ENCODE measurements around the gene POLR3H. TPM values are rescaled to one million over a fixed set of nuclear protein-coding genes. Genes with fewer than 3 reads are reported as not detected.

POLR3H gene
- polyA plus RNA-seq, 1 donor (not counting 4 experiments of a cell fraction or from before 2014, with no cell fraction given), result 44.7 TPM

GRCh38 chr22:41579297-41579996 lies 35.2 kb upstream of the POLR3H start:
- H3K4me1 ChIP-seq (ENCODE audit: control insufficient read depth, extremely low read depth, insufficient read depth, low read length), result no peaks in the 10 kb centered on the region
- FAIRE-seq, result no peak
- H2AFZ ChIP-seq (ENCODE audit: control insufficient read depth, low read length), result no peak overlapping the region

GRCh38 chr22:41578818-41579217 lies 34.5 kb upstream of the POLR3H start:
- no peaks in the 10 kb centered on the region for H3K79me2 ChIP-seq (ENCODE audit: control insufficient read depth, insufficient read depth, low read length)
- H3K4me1 ChIP-seq (ENCODE audit: control insufficient read depth, extremely low read depth, insufficient read depth, low read length), result no peaks in the 10 kb centered on the region
- peaks cover 29 to 36% of the 10 kb centered on the region in 2 experiments for H3K36me3 ChIP-seq (ENCODE audit: control insufficient read depth in 2 of 2, extremely low read depth in 1 of 2, insufficient read depth in 2 of 2, low read length in 2 of 2)
- no peaks in the 10 kb centered on the region for H3K9me1 ChIP-seq (ENCODE audit: control insufficient read depth, extremely low read depth, insufficient read depth, low read length)
- H3K27ac ChIP-seq (ENCODE audit: control insufficient read depth, insufficient read depth, low read length), result no peak overlapping the region
- DNase-seq (ENCODE audit: low read depth, low spot score), result no peak
- no peaks in the 10 kb centered on the region for H3K9me3 ChIP-seq (ENCODE audit: control insufficient read depth, low read depth, low read length)
- peaks cover 4% of the 10 kb centered on the region for H4K20me1 ChIP-seq (ENCODE audit: control insufficient read depth, extremely low read depth, insufficient read depth, low read length)
- no peak overlapping the region for H2AFZ ChIP-seq (ENCODE audit: control insufficient read depth, low read length)
- no peak overlapping the region for H3K9ac ChIP-seq (ENCODE audit: control insufficient read depth, extremely low read depth, insufficient read depth, low read length)
- no peaks in the 10 kb centered on the region for H3K27me3 ChIP-seq (ENCODE audit: control insufficient read depth, extremely low read depth, insufficient read depth, low read length)
- dilution Hi-C loops (cut with MboI; ENCODE audit: extremely low pct_ligation_motif_present, low sequenced_read_pairs), result no loop called here
- no peak for TF ChIP-seq EZH2 (IDR thresholded peaks at IDR 0.05; ENCODE audit: low read length)
- TF ChIP-seq, protein P1, sequence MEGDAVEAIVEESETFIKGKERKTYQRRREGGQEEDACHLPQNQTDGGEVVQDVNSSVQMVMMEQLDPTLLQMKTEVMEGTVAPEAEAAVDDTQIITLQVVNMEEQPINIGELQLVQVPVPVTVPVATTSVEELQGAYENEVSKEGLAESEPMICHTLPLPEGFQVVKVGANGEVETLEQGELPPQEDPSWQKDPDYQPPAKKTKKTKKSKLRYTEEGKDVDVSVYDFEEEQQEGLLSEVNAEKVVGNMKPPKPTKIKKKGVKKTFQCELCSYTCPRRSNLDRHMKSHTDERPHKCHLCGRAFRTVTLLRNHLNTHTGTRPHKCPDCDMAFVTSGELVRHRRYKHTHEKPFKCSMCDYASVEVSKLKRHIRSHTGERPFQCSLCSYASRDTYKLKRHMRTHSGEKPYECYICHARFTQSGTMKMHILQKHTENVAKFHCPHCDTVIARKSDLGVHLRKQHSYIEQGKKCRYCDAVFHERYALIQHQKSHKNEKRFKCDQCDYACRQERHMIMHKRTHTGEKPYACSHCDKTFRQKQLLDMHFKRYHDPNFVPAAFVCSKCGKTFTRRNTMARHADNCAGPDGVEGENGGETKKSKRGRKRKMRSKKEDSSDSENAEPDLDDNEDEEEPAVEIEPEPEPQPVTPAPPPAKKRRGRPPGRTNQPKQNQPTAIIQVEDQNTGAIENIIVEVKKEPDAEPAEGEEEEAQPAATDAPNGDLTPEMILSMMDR (optimal IDR thresholded peaks at IDR 0.05 in 1 of 3, IDR thresholded peaks at IDR 0.05 in 1 of 3, conservative IDR thresholded peaks at IDR 0.05 in 1 of 3; ENCODE audit: extremely low read depth in 1 of 3, insufficient read depth in 2 of 3, low read length in 3 of 3), result no peak
- FAIRE-seq, result no peak
- no peak overlapping the region for H3K4me2 ChIP-seq (ENCODE audit: control insufficient read depth, extremely low read depth, insufficient read depth, low read depth, low read length)
- no peak overlapping the region for H3K4me3 ChIP-seq (ENCODE audit: control insufficient read depth in 2 of 3, extremely low read depth in 1 of 3, insufficient read depth in 2 of 3, low read depth in 1 of 3, low read length in 3 of 3)

More at GRCh38 chr22:41579297-41579996, 35.2 kb upstream of the POLR3H start:
- Histone ChIP-seq H3K79me2 (ENCODE audit: control insufficient read depth, insufficient read depth, low read length) (no peaks in the 10 kb centered on the region), H4K20me1 (ENCODE audit: control insufficient read depth, extremely low read depth, insufficient read depth, low read length) (peaks cover 4% of the 10 kb centered on the region), H3K9ac (ENCODE audit: control insufficient read depth, extremely low read depth, insufficient read depth, low read length) (no peak overlapping the region), H3K27ac (ENCODE audit: control insufficient read depth, insufficient read depth, low read length) (no peak overlapping the region), H3K4me3 (ENCODE audit: control insufficient read depth in 2 of 3, extremely low read depth in 1 of 3, insufficient read depth in 2 of 3, low read depth in 1 of 3, low read length in 3 of 3) (no peak overlapping the region), H3K9me1 (ENCODE audit: control insufficient read depth, extremely low read depth, insufficient read depth, low read length) (no peaks in the 10 kb centered on the region), H3K4me2 (ENCODE audit: control insufficient read depth, extremely low read depth, insufficient read depth, low read depth, low read length) (no peak overlapping the region), H3K27me3 (ENCODE audit: control insufficient read depth, extremely low read depth, insufficient read depth, low read length) (no peaks in the 10 kb centered on the region), H3K36me3 (ENCODE audit: control insufficient read depth in 2 of 2, extremely low read depth in 1 of 2, insufficient read depth in 2 of 2, low read length in 2 of 2) (peaks cover 29 to 39% of the 10 kb centered on the region in 2 experiments), H3K9me3 (ENCODE audit: control insufficient read depth, low read depth, low read length) (no peaks in the 10 kb centered on the region)
- DNase-seq (ENCODE audit: low read depth, low spot score), result no peak
- TF ChIP-seq, protein P1 (optimal IDR thresholded peaks at IDR 0.05 in 1 of 3, IDR thresholded peaks at IDR 0.05 in 1 of 3, conservative IDR thresholded peaks at IDR 0.05 in 1 of 3; ENCODE audit: extremely low read depth in 1 of 3, insufficient read depth in 2 of 3, low read length in 3 of 3), result no peak
- TF ChIP-seq EZH2 (IDR thresholded peaks at IDR 0.05; ENCODE audit: low read length), result no peak
- dilution Hi-C loops (cut with MboI; ENCODE audit: extremely low pct_ligation_motif_present, low sequenced_read_pairs), result no loop called here
